ENCODE measurements around the gene ADPRS.

The ADPRS gene

GRCh38 chr1:36128905-36129206 lies 40.2 kb downstream of the ADPRS start:
- no peak for DNase-seq (ENCODE audit: low read depth in 1 of 2, low spot score in 1 of 2)

- DNase-seq (ENCODE audit: low read depth in 1 of 2, low spot score in 1 of 2): no peak
These were observed 43.3 kb downstream of the ADPRS start for GRCh38 chr1:36132029-36132428.

GRCh38 chr1:36133484-36133883 lies 44.8 kb downstream of the ADPRS start:
- no peak for DNase-seq (ENCODE audit: low read depth in 1 of 2, low spot score in 1 of 2)

GRCh38 chr1:36134031-36134430 lies 45.3 kb downstream of the ADPRS start:
- no peak for DNase-seq (ENCODE audit: low read depth in 1 of 2, low spot score in 1 of 2)

- no peak for DNase-seq (ENCODE audit: low read depth in 1 of 2, low spot score in 1 of 2)
These were observed 46.0 kb downstream of the ADPRS start for GRCh38 chr1:36134505-36135329.

GRCh38 chr1:36135330-36135667 lies 46.6 kb downstream of the ADPRS start:
- DNase-seq (ENCODE audit: low read depth in 1 of 2, low spot score in 1 of 2): no peak

- DNase-seq (ENCODE audit: low read depth in 1 of 2, low spot score in 1 of 2): no peak
These were observed 47.1 kb downstream of the ADPRS start for GRCh38 chr1:36135796-36136195.

- DNase-seq (ENCODE audit: low read depth in 1 of 2, low spot score in 1 of 2): no peak
These were observed 47.8 kb downstream of the ADPRS start for GRCh38 chr1:36136535-36136934.

- DNase-seq (ENCODE audit: low read depth in 1 of 2, low spot score in 1 of 2): no peak
These were observed 48.5 kb downstream of the ADPRS start for GRCh38 chr1:36137226-36137625.

- DNase-seq (ENCODE audit: low read depth in 1 of 2, low spot score in 1 of 2): no peak
These were observed 49.1 kb downstream of the ADPRS start for GRCh38 chr1:36137776-36138175.

GRCh38 chr1:36139521-36139920 lies 50.8 kb downstream of the ADPRS start:
- no peak for DNase-seq (ENCODE audit: low read depth in 1 of 2, low spot score in 1 of 2)

GRCh38 chr1:36142121-36142520 lies 53.4 kb downstream of the ADPRS start:
- no peak for DNase-seq (ENCODE audit: low read depth in 1 of 2, low spot score in 1 of 2)

- no peak for DNase-seq (ENCODE audit: low read depth in 1 of 2, low spot score in 1 of 2)
These were observed 54.7 kb downstream of the ADPRS start for GRCh38 chr1:36143424-36143823.

All from activated CD4-positive, alpha-beta T cell treated with anti-CD3 and anti-CD28 coated beads, Interleukin-2, amount 50 U/mL, for 24 hours (primary cell).